HG03439 (cell line): ENCODE measurements around the gene ORC6.

Experiments used
- ATAC-seq: cut with Tn5 transposase; IDR thresholded peaks from one replicate; pipeline ENCODE4 v1.9.1; 2021; ENCODE audit warnings: mild to moderate bottlenecking, moderate library complexity; ENCODE audit not compliant: unreplicated experiment

The ORC6 gene

DNA sequence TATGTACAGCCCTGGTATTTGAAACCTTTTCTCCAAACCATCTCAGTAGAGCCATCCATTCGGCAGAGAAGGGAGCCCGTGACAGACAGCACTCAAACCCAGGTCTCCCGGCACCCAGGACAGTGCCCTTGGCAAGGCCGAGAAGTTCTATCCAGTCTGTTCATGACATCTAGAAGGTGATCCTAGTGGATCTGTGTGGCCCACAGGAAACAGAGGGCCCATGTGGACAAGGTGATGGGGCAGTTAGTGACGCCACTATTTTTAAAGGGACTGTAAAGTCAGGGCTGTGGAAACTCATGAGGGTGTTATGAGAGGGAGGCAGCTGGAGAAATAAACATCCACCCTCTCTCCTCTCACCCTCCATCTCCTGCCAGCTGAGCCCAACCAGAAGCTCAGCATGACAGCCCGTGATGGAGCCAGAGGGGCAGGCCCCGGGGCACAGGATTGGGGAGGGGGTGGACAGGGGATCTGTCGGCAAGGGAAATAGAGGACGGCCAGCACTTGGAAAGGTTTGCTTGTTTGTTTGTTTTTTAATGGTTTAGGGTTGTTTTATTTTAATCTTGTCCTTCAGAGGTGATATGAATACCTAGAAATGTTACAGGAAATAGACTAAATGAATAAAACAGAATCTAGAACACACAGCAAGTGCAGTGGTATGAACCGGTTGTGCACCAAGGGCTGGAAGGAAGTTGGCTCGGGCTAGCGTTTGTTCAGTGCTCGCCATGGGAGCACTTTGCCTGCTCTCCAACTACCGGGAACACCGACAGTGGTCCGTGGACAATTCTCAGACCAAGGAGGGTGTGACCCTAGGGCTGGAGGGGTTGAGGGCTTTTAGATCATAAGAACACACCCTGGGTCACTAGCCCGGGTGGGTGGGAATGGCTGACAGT lies 41.6 kb downstream of the ORC6 start:
- ATAC-seq: no peak

DNA sequence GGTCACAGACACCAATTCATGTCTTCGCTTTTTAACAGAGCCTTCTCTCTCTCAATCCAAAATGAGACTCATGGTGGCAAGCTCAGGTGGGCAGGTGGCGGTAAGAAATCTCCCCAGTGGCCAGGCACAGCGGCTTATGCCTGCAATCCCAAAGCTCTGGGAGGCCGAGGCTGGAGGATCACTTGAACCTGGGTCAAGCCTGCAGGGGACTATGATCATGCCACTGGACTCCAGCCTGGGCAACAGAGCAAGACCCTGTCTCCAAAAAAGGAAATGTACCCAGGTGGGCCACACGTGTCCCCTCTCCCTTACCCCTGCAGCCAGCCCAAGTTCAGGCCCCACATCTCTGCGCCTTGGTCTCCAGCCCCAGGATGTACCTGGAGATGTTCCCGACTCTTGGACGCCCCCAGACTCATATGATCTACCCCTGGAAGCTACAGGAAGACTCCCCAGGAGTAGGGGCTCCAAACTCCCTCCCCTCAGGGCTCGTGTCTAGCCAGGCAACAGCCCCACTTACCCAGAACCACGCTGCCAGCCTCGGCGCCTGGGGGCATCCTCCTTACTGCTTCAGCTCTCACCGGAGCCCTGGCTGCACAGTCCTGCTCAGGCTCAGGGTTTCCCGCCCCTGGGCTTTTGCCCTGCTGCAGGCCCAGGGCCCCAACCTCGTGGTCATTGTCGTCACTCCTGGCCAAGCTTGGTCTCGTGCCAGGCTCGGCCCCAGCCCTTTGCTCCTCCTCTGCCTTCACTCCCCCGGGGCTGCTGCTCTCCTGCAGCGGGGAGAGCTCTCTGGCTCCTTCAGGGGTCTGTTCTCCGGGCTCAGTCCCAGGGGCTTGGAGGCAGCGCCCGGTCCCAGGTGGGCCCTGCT lies 42.5 kb downstream of the ORC6 start:
- ATAC-seq: no peak

DNA sequence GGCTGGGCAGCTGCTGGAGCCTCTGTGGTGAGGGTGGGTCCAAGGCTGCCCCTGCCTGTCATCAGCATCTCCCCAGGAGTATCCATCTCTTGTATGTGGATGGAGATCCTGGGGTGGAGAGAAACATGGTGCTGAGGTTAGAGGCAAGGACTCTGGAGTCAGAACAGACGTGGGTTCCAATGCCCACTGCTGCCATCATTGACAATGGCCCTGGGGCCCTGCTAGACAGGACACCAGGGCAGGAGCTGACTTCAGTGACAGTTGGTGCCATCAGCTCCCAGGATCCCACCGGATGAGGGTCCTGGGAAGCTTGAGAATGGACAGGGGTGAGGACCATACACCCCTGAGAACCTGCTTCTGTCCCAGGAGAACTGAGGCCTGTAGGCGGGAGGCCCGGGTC lies 43.1 kb downstream of the ORC6 start:
- no peak for ATAC-seq

DNA sequence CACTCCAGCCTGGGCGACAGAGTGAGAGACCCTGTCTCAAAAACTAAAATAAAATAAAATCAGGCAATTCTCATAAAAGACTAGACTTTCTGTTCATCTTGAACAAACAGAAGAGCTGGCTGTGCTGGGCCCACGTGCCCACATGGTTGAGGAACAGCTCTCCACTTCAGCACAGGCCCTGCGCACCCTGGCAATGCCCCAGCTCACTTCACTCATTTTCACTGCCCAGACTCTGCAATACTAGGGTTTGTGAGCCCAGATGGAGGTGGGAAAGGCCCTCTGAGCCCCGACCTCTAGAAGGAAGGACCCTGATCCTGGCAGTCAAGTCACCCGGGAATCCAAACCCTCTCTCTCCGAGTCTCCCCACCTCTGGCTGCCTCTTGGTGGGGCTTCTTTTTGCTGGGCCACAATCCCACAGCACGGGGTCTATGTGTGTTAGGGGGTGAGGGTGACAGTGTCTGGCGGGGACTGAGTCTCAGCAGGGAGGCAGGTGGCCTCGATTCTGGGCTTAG lies 43.9 kb downstream of the ORC6 start:
- no peak for ATAC-seq

DNA sequence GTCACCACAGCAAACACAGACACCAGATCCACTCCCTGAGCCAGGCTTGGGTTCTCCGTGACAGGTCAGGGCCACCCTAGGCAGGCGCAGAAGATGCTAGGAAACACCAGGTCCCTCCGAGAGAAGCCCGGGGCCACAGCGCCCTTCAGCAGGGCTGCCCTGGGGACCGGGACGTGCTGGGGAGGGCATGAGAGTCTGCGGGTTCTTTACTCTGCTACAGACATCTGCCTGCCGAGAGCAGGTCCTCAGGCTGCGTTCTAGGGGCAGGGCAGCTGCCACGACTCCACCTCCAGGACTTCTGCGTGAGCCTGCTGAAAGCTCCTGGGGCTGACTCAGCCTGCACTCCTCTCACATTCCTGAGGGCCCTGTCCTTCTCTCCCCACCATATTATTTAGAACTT lies 47.2 kb downstream of the ORC6 start:
- ATAC-seq: no peak

DNA sequence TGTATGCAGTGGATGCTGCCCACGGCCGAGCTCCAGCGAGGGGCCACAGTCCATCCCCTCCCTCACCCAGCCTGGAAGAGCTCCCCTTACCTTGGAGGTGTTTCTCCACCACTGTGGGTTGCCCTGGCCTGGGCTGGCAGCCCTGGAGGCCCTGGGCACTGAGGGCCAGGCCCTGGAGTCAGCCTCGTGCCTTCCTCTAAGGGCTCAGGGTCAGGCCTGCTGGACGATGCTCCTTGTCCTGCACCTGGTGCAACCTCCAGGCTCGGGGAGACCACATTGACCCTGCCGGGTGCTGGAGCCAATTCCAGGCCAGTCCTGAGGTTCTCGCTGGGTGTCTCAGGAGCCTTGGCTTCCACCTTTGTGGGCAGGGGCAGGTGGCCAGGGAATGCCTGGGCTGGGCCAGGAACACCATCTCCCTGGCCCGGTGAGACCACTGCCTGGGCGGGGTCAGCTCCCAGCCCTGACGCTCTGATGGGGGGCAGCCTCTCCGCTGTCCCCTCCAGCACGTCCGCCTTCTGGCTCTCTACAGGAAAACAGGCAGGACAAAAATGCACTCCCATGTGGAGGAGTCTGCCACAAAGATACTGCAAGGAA lies 48.3 kb downstream of the ORC6 start:
- no peak for ATAC-seq

DNA sequence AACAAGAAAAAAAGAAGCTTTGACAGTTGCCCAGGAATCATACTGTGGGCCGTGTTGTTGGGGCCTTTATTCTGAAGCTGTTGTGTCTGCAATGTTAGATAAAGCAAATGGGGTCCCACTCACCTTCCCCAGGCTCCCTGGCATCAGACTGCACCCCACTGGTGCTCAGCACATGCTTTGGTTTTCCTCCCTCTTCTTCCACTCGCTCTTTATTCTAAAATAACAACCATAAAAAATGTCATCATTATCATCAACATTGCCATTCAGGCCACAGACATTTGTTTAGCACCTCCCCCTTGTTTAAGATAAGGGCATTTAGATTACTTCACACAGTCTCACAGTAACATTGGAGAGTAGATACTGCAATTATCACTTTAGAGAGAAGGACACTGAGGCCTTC lies 50.5 kb downstream of the ORC6 start:
- no peak for ATAC-seq

DNA sequence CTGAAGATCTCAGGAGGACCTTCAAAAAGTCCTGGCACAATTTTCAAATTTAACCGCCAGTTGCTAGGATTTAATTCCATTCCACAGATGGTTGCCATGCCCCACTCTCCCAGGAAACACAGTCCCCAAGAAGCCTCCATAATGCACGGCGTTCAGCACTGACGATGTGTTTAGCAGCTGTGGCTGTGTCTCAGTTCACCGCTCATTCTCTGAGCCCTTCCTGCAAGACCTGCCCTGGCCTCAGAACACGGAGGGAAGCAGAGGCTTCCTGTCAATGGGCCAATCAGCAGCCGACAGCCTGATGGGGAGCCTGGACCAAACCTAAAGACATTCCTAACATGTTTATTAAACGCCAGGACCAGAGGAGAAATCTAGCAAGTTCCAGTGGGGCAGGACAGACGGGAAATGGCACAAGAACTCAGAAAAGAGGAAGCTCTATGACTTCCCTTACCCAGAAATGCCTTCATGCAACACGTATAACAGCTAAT lies 53.8 kb downstream of the ORC6 start:
- ATAC-seq: no peak

DNA sequence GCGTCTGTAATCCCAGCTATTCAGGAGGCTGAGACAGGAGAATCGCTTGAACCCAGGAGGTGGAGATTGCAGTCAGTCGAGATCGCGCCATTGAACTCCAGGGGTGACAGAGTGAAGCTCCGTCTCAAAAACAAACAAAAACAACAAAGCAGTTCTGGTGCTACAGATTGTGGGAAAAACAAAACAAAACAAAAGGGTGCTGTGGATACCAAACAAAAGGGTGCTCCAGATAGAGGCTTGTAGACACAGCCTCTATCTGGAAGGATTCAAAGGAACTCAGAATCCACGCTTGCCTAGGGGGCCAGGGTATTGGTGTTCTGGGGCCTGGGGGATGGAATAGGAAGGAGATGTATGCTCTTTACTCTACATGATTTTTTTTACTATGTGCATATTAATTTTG lies 56.2 kb downstream of the ORC6 start:
- no peak for ATAC-seq

DNA sequence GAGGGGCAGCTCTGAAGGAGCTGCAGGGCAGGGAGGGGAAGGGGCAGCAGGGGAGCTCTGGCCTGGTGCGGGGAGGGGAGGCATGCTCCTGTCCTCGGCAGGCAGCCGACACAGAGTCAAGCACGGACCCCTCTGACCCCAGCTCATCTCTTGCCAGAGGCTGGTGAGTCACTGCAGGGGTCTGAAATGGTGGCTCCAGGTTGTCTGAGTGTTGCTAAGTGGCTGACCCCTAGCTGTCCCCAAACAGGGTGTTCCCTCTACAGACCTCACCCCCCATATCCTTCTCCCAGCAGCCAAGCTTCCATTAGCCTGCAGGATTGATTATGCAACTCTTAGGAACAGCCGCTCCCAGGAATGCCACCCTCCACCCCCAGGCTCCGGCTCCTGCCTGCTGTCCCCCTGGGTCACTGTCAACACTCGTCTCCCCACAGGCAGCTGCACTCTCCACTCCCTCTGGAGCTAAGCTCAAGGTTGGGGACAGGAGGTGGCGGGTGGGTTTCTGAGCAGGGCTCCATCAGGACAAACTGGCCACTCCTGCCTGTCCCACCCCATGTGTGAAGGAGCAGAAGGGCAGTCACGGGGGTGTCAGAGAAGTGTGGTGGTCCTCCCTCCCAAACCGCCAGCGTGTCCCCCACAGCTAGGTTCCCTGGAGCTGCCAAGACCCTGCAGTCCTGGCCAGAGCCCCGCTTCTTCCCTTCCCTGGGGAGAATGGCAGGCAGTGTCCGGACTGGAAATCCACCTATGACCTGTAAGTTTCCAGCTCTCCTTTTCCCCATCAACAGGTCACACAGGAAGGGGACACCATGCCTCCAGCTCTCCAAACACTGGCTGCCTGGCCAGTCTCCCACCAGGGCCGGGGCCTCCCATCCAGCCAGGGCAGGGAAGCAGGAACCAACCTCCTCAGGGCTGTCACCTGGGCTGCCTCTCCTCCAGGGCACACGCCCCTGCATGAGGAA lies 57.6 kb downstream of the ORC6 start:
- no peak for ATAC-seq
